Neutrophil (primary cell): Measurements from ENCODE around the gene NSFL1C.
A peak's percentile ranks its signal among the peaks of the same experiment; 100 is the strongest.

Experiments
- H3K27ac ChIP-seq: fragments of 200-600 bp; sonication (generic); 2 replicates; pipeline ENCODE4 v1.5.1; 2016; ENCODE audit warnings: mild to moderate bottlenecking, moderate library complexity
- H3K27me3 ChIP-seq: fragments of 200-600 bp; sonication (generic); 2 replicates; pipeline ENCODE4 v1.6.0; 2016; ENCODE audit warnings: mild to moderate bottlenecking
- H3K36me3 ChIP-seq: fragments of 200-600 bp; sonication (generic); 2 replicates; pipeline ENCODE4 v1.5.1; 2017
- H3K4me1 ChIP-seq, 2 experiments: fragments of 200-600 bp in 1 of 2; sonication (generic) in 1 of 2; 1 replicate in 1 of 2; 2 replicates in 1 of 2; pipeline versions ENCODE4 v1.5.1 to v1.6.1; 2013 to 2016; ENCODE audit warnings: low read depth in 1 of 2, low read length in 1 of 2, mild to moderate bottlenecking in 1 of 2, moderate library complexity in 1 of 2; ENCODE audit not compliant: control insufficient read depth in 1 of 2, insufficient read depth in 1 of 2
- H3K4me3 ChIP-seq, 2 experiments: fragments of 200-600 bp in 1 of 2; sonication (generic) in 1 of 2; 1 replicate in 1 of 2; 2 replicates in 1 of 2; pipeline ENCODE4 v1.5.1; 2013 to 2016; ENCODE audit warnings: low read depth in 1 of 2, low read length in 1 of 2, mild to moderate bottlenecking in 1 of 2, moderate library complexity in 1 of 2
- H3K9me3 ChIP-seq: fragments of 200-600 bp; sonication (generic); 2 replicates; pipeline ENCODE4 v1.5.1; 2016
- TF ChIP-seq, protein P1 (sequence below): fragments of 200-600 bp; sonication (generic); IDR thresholded peaks from 2 replicates; pipeline ENCODE4 v1.5.1; 2016; ENCODE audit warnings: antibody characterized with exemption

The NSFL1C gene

DNA sequence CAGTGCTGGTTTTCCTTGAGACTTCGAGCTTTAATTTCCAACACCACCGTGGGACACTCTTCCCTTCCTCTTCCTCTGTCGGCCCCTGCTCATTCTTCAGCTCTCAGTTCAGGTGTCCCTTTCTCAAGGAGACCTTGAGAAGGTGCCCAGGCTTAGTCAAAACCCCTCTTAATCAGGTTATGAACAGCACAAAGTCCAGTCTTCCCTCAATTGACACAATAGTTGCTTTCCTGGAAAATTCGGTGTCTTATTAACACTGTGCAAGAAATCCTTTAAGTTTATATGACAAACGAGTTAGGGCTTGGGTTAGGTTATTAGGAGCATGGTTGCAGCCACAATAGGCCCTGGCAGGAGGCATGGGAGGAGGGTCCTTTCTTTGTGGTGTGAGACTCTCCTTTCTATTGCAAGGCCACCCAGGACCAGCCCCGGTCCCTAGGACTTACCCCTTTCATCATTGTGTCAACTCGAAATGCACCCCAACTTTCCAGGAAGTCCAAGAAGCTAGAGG, 1.5 kb upstream of the NSFL1C start:
- TF ChIP-seq, protein P1, sequence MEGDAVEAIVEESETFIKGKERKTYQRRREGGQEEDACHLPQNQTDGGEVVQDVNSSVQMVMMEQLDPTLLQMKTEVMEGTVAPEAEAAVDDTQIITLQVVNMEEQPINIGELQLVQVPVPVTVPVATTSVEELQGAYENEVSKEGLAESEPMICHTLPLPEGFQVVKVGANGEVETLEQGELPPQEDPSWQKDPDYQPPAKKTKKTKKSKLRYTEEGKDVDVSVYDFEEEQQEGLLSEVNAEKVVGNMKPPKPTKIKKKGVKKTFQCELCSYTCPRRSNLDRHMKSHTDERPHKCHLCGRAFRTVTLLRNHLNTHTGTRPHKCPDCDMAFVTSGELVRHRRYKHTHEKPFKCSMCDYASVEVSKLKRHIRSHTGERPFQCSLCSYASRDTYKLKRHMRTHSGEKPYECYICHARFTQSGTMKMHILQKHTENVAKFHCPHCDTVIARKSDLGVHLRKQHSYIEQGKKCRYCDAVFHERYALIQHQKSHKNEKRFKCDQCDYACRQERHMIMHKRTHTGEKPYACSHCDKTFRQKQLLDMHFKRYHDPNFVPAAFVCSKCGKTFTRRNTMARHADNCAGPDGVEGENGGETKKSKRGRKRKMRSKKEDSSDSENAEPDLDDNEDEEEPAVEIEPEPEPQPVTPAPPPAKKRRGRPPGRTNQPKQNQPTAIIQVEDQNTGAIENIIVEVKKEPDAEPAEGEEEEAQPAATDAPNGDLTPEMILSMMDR, result no peak
- Histone ChIP-seq H3K9me3 (no peaks in the 10 kb centered on the region), H3K36me3 (peaks cover 65% of the 10 kb centered on the region), H3K4me1 (peaks cover 94 to 99% of the 10 kb centered on the region in 2 experiments), H3K27me3 (no peaks in the 10 kb centered on the region), H3K27ac (peak overlapping the region; percentile 96), H3K4me3 (peak overlapping the region; percentile 73 to 95)

DNA sequence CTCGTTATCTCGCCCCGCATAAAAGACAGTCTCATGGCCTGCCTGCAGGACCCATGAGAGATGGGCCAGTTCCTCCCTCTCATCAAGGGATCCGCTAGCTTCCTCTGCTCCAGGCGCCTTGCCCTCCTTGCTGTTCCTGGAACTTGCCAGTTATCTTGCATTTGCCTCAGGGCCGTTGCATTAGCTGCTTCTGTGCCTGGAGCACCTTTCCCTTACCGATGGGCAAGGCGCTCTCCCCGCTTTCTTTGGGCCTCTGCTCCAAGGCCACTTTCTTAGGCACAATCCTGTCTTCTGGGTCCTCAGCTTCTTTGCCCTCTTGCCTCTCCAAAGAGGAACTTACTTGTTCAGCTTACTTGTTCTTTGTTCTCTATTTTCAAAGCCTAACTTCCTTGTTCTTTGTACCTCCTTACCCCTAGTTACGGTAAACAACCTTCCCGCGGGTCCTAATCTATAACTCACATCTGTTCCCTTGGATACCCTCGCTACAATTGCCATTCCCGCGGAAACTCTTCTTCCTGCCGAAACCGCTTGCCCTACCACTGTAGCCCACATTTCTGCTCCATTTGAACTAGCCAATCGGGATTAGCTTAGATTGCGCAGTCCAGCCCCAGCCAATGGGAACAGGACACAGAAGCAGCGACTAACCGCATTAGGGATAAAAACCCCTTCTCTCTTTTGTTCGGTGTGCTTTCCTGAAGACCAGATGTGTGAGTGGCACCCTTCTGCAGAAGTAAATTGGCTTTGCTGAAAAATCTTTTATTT, 887 bp upstream of the NSFL1C start:
- Histone ChIP-seq H3K9me3 (no peaks in the 10 kb centered on the region), H3K4me3 (peak overlapping the region; percentile 73 to 95), H3K36me3 (peaks cover 66% of the 10 kb centered on the region), H3K4me1 (peaks cover 93 to 99% of the 10 kb centered on the region in 2 experiments), H3K27me3 (no peaks in the 10 kb centered on the region), H3K27ac (peak overlapping the region; percentile 96)
- TF ChIP-seq, protein P1, result no peak

DNA sequence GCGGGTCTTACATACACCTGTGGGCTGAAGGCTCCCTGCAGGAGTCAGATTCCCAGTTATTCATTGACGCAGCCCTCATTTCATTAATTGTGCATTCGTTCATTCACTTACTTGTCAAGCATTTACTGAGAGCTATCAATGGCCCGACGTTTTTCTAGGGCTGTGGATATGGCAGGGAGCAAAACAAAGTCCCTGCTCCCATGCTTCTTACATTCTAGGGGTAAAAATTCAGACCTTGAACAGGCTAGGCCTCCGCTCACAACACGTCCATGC, 369 bp upstream of the NSFL1C start:
- H3K4me1 ChIP-seq, result peaks cover 88 to 97% of the 10 kb centered on the region in 2 experiments
- H3K4me3 ChIP-seq, result peak overlapping the region; percentile 73 to 95
- peak overlapping the region; percentile 96 for H3K27ac ChIP-seq
- peaks cover 65% of the 10 kb centered on the region for H3K36me3 ChIP-seq
- TF ChIP-seq, protein P1, result no peak
- H3K27me3 ChIP-seq, result no peaks in the 10 kb centered on the region
- no peaks in the 10 kb centered on the region for H3K9me3 ChIP-seq

DNA sequence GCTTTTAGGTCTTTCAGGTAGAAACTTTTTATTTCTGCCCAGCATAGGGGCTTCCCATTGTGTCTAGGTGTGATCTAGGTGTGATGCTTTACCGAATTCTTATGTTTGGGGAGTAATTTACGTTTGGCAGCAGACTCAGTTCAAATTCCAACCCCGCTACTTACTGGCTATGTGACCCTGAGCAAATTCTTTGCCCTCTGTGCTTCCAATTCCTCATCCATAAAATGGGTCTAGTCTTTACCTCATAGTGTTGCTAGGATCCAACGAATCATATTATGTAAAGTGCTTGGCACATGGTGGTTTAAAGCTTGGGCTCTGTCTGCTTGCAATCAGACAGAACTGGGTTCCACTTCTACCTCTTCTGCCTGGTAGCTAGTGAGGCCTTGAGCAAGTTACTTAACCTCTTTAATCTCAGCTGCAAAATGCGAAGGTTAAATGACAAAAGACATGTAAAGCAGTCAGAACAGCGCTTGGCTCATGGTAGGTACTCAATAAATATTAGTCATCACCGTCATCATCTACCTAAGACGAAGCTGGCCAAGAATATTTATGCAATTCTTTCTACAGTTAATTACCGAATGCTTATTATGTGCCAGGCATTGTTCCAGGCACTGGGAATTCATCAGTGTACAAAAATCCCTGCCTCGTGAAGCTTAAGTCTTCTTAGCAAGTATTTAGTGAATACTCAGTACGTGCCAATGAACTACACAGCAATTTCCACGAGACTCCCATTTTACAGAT, 1.0 kb downstream of the NSFL1C start:
- no peaks in the 10 kb centered on the region for H3K9me3 ChIP-seq
- peaks cover 65% of the 10 kb centered on the region for H3K36me3 ChIP-seq
- no peaks in the 10 kb centered on the region for H3K27me3 ChIP-seq
- H3K4me3 ChIP-seq, result peak overlapping the region; percentile 73 to 95
- TF ChIP-seq, protein P1, result no peak
- peaks cover 74 to 85% of the 10 kb centered on the region in 2 experiments for H3K4me1 ChIP-seq
- H3K27ac ChIP-seq, result peak overlapping the region; percentile 96

DNA sequence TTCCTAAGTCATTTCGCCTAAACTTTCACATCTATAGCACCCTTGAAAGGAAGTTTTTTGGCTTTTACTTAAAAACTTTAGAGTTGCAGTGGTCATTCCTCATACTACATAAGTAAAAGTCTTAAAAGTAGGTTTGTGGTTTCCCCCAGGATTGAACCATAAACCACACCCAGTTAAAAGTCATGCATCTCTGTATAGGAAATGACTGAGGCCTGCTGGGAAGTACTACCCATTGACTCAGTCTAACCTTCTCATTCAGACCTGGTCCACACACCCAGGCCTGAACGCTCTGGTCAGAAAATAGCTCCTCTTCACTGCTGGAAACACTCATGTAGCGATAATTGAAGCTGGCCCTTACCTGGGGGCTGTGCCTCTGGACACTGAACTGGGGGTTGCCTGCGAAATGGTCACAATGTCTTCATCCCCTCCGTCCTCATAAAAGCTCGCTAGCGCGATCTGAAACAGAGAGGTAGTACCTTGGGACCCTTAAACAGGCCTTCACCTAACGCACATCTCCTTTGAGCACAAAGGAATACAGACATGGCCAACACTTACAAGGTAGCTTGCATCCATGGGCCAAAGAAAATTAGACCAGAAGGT, 2.6 kb downstream of the NSFL1C start:
- Histone ChIP-seq H3K27ac (peak overlapping the region; percentile 56), H3K27me3 (no peaks in the 10 kb centered on the region), H3K36me3 (peaks cover 68% of the 10 kb centered on the region), H3K4me3 (no peak overlapping the region), H3K4me1 (peaks cover 58 to 69% of the 10 kb centered on the region in 2 experiments), H3K9me3 (no peaks in the 10 kb centered on the region)
- TF ChIP-seq, protein P1, result no peak
